H1 (cell line): ENCODE results near the gene GALNT18. TPM values are rescaled to one million over a fixed set of nuclear protein-coding genes. Genes with fewer than 3 reads are reported as not detected.

ENCODE experiments used
- BACH1 ChIP-seq: IDR thresholded peaks from 2 replicates; pipeline ENCODE4 v1.6.1; 2012; ENCODE audit warnings: low read length, improper control_type of control experiment
- CTBP2 ChIP-seq: IDR thresholded peaks from 2 replicates; pipeline ENCODE4 v1.7.0; 2011; ENCODE audit warnings: borderline replicate concordance, mild to moderate bottlenecking, moderate library complexity, mixed read lengths, low read length; ENCODE audit not compliant: insufficient read depth, insufficient read length
- KDM1A ChIP-seq: fragments of 200-600, 300-600 bp; sonication (generic); IDR thresholded peaks from 2 replicates; pipeline ENCODE4 v1.7.1; 2016; ENCODE audit warnings: mild to moderate bottlenecking, low read length, borderline replicate concordance
- KDM4A ChIP-seq: IDR thresholded peaks from one replicate; pipeline ENCODE4 v1.7.1; 2012; ENCODE audit warnings: low read depth, mild to moderate bottlenecking, moderate library complexity, low read length, inconsistent platforms; ENCODE audit not compliant: severe bottlenecking
- PHF8 ChIP-seq: fragments of 200-600 bp; sonication (generic); conservative IDR thresholded peaks from 2 replicates; pipeline ENCODE4 v1.7.1; 2012; ENCODE audit warnings: low read depth, mild to moderate bottlenecking, inconsistent platforms, low read length, moderate library complexity
- RBBP5 ChIP-seq: IDR thresholded peaks from 2 replicates; pipeline ENCODE4 v1.7.1; 2012; ENCODE audit warnings: low read depth, mild to moderate bottlenecking, inconsistent platforms, low read length, moderate library complexity, borderline replicate concordance
- RNF2 ChIP-seq: fragments of 200-900, 300-1000 bp; sonication (generic); IDR thresholded peaks from 2 replicates; pipeline ENCODE4 v1.7.1; 2016; ENCODE audit warnings: borderline replicate concordance, low read depth, mild to moderate bottlenecking, antibody characterized with exemption, low read length; ENCODE audit not compliant: poor library complexity, severe bottlenecking; ENCODE audit errors: missing control alignments
- SP1 ChIP-seq: IDR thresholded peaks from 2 replicates; pipeline ENCODE4 v1.6.1; 2011; ENCODE audit warnings: low read depth, low read length
- polyA plus RNA-seq, 7 experiments: library from polyadenylated mRNA; depleted of rRNA in 3 of 7; stranded (reverse) in 5 of 7; unstranded in 2 of 7; fragments of >200 nt in 5 of 7; fragments of 200-250 nt in 2 of 7; gene quantifications; 1 replicate in 5 of 7; 2 replicates in 1 of 7; 4 replicates in 1 of 7; pipeline versions ENCODE4 v1.2.1 to v1.2.3, GENCODE V29; 2011 to 2013; ENCODE audit warnings: missing spikeins in 2 of 7, mixed read lengths in 2 of 7
- total RNA-seq: library from RNA; stranded (reverse); fragmentation: NEBNext Ultra II Directional; extraction: Animal tissue kit (Norgen Biotek cat#: 25700); gene quantifications from 2 replicates; pipeline ENCODE4 v1.2.1, GENCODE V29; 2021
- TF ChIP-seq, protein P1 (sequence below): fragments of 300-600 bp; sonication (generic); IDR thresholded peaks from 2 replicates; pipeline ENCODE4 v1.7.1; 2012; ENCODE audit warnings: low read length, moderate library complexity, mild to moderate bottlenecking, inconsistent platforms; ENCODE audit not compliant: insufficient replicate concordance
- TF ChIP-seq, protein P2 (sequence below): IDR thresholded peaks from 2 replicates; pipeline ENCODE4 v1.6.1; 2011; ENCODE audit warnings: low read depth, mild to moderate bottlenecking, low read length; ENCODE audit not compliant: insufficient read depth

GALNT18 gene
- total and polyA plus RNA-seq, 2 of the 8 experiments (the other 6 are each of a cell fraction or from before 2014, with no cell fraction given) = 6.0 to 9.4 TPM

DNA sequence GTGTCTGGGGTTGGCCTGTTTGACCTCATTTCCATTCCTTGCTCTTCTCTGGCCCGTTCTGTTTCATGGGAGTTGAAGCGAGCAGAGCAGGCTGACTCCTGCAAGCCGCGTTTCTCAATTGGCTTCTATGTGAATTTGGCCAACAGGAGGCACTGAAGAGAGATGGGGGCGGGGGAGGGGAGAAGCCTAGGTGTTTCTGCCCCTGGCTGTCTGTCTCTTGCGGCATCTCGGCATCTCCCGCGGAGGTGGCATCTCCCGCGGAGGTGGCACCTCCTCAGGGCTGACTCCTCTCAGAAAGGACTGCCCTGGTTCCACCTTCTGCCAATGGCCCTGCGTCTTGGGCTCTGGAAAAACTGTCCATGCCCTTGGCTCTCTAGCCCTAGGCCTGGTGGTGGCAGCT, 143.1 kb downstream of the GALNT18 start (continued):
- TF ChIP-seq, protein P1, sequence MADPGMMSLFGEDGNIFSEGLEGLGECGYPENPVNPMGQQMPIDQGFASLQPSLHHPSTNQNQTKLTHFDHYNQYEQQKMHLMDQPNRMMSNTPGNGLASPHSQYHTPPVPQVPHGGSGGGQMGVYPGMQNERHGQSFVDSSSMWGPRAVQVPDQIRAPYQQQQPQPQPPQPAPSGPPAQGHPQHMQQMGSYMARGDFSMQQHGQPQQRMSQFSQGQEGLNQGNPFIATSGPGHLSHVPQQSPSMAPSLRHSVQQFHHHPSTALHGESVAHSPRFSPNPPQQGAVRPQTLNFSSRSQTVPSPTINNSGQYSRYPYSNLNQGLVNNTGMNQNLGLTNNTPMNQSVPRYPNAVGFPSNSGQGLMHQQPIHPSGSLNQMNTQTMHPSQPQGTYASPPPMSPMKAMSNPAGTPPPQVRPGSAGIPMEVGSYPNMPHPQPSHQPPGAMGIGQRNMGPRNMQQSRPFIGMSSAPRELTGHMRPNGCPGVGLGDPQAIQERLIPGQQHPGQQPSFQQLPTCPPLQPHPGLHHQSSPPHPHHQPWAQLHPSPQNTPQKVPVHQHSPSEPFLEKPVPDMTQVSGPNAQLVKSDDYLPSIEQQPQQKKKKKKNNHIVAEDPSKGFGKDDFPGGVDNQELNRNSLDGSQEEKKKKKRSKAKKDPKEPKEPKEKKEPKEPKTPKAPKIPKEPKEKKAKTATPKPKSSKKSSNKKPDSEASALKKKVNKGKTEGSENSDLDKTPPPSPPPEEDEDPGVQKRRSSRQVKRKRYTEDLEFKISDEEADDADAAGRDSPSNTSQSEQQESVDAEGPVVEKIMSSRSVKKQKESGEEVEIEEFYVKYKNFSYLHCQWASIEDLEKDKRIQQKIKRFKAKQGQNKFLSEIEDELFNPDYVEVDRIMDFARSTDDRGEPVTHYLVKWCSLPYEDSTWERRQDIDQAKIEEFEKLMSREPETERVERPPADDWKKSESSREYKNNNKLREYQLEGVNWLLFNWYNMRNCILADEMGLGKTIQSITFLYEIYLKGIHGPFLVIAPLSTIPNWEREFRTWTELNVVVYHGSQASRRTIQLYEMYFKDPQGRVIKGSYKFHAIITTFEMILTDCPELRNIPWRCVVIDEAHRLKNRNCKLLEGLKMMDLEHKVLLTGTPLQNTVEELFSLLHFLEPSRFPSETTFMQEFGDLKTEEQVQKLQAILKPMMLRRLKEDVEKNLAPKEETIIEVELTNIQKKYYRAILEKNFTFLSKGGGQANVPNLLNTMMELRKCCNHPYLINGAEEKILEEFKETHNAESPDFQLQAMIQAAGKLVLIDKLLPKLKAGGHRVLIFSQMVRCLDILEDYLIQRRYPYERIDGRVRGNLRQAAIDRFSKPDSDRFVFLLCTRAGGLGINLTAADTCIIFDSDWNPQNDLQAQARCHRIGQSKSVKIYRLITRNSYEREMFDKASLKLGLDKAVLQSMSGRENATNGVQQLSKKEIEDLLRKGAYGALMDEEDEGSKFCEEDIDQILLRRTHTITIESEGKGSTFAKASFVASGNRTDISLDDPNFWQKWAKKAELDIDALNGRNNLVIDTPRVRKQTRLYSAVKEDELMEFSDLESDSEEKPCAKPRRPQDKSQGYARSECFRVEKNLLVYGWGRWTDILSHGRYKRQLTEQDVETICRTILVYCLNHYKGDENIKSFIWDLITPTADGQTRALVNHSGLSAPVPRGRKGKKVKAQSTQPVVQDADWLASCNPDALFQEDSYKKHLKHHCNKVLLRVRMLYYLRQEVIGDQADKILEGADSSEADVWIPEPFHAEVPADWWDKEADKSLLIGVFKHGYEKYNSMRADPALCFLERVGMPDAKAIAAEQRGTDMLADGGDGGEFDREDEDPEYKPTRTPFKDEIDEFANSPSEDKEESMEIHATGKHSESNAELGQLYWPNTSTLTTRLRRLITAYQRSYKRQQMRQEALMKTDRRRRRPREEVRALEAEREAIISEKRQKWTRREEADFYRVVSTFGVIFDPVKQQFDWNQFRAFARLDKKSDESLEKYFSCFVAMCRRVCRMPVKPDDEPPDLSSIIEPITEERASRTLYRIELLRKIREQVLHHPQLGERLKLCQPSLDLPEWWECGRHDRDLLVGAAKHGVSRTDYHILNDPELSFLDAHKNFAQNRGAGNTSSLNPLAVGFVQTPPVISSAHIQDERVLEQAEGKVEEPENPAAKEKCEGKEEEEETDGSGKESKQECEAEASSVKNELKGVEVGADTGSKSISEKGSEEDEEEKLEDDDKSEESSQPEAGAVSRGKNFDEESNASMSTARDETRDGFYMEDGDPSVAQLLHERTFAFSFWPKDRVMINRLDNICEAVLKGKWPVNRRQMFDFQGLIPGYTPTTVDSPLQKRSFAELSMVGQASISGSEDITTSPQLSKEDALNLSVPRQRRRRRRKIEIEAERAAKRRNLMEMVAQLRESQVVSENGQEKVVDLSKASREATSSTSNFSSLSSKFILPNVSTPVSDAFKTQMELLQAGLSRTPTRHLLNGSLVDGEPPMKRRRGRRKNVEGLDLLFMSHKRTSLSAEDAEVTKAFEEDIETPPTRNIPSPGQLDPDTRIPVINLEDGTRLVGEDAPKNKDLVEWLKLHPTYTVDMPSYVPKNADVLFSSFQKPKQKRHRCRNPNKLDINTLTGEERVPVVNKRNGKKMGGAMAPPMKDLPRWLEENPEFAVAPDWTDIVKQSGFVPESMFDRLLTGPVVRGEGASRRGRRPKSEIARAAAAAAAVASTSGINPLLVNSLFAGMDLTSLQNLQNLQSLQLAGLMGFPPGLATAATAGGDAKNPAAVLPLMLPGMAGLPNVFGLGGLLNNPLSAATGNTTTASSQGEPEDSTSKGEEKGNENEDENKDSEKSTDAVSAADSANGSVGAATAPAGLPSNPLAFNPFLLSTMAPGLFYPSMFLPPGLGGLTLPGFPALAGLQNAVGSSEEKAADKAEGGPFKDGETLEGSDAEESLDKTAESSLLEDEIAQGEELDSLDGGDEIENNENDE = no peak
- peak; percentile 64; the same call in 1 of the 2 replicates for TF ChIP-seq KDM1A
- no peak for TF ChIP-seq SP1
- TF ChIP-seq RNF2 = no peak
- TF ChIP-seq RBBP5 = no peak
- no peak for TF ChIP-seq PHF8
- TF ChIP-seq, protein P2, sequence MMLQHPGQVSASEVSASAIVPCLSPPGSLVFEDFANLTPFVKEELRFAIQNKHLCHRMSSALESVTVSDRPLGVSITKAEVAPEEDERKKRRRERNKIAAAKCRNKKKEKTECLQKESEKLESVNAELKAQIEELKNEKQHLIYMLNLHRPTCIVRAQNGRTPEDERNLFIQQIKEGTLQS = no peak
- TF ChIP-seq CTBP2 = no peak
- no peak for TF ChIP-seq KDM4A
- TF ChIP-seq BACH1 = no peak
